Mucosa of rectum (tissue), 2 donors: Measurements from ENCODE around the gene SAMD4A.

Experiments
- H3K27ac ChIP-seq, 2 donors: one replicate each; pipeline ENCODE4 v1.7.0; 2013; ENCODE audit warnings: inconsistent platforms in 2 of 2, low read depth in 2 of 2, low read length in 2 of 2
- H3K27me3 ChIP-seq, 2 donors: one replicate each; pipeline ENCODE4 v1.7.0; 2013; ENCODE audit warnings: low read length in 2 of 2; ENCODE audit not compliant: control insufficient read depth in 2 of 2, insufficient read depth in 2 of 2
- H3K36me3 ChIP-seq, 2 donors: one replicate each; pipeline ENCODE4 v1.7.0; 2013; ENCODE audit warnings: low read length in 2 of 2; ENCODE audit not compliant: control insufficient read depth in 2 of 2, insufficient read depth in 2 of 2
- H3K4me1 ChIP-seq, 2 donors: one replicate each; pipeline ENCODE4 v1.7.0; 2013; ENCODE audit warnings: low read length in 2 of 2, mild to moderate bottlenecking in 1 of 2; ENCODE audit not compliant: control insufficient read depth in 2 of 2, insufficient read depth in 2 of 2
- H3K4me3 ChIP-seq, 2 donors: one replicate each; pipeline ENCODE4 v1.7.0; 2013; ENCODE audit warnings: low read length in 2 of 2
- H3K9ac ChIP-seq, 2 donors: one replicate each; pipeline ENCODE4 v1.7.0; 2013; ENCODE audit warnings: low read length in 2 of 2, low read depth in 1 of 2, mild to moderate bottlenecking in 1 of 2
- H3K9me3 ChIP-seq, 2 donors: one replicate each; pipeline ENCODE4 v1.7.0; 2013; ENCODE audit warnings: low read length in 2 of 2; ENCODE audit not compliant: control insufficient read depth in 2 of 2
- donor health status: healthy.
- donor health status: Normal muscosa, but diverticular disease.

The SAMD4A gene

GRCh38 chr14:54538055-54538454 is 28.9 kb upstream of the SAMD4A start:
- Histone ChIP-seq H3K9ac (no peak overlapping the region), H3K27ac (no peak overlapping the region)

GRCh38 chr14:54547583-54547982 is 19.3 kb upstream of the SAMD4A start:
- Histone ChIP-seq H3K27ac (no peak overlapping the region), H3K4me3 (no peak overlapping the region), H3K9me3 (no peaks in the 10 kb centered on the region), H3K4me1 (no peaks in the 10 kb centered on the region), H3K36me3 (no peaks in the 10 kb centered on the region), H3K27me3 (no peaks in the 10 kb centered on the region), H3K9ac (no peak overlapping the region)

More at GRCh38 chr14:54538055-54538454, 28.9 kb upstream of the SAMD4A start:
- Histone ChIP-seq H3K9me3 (no peaks in the 10 kb centered on the region), H3K4me3 (no peak overlapping the region), H3K4me1 (peaks cover 0 to 3% of the 10 kb centered on the region in 2 donors), H3K36me3 (peaks cover 3 to 4% of the 10 kb centered on the region in 2 donors), H3K27me3 (no peaks in the 10 kb centered on the region)

- Histone ChIP-seq H3K4me3 (no peak overlapping the region), H3K27me3 (no peaks in the 10 kb centered on the region), H3K9me3 (no peaks in the 10 kb centered on the region), H3K27ac (no peak overlapping the region), H3K36me3 (no peaks in the 10 kb centered on the region), H3K4me1 (no peaks in the 10 kb centered on the region), H3K9ac (no peak overlapping the region)
These were observed 18.4 kb upstream of the SAMD4A start for GRCh38 chr14:54548491-54548890.

- Histone ChIP-seq H3K27ac (no peak overlapping the region), H3K4me3 (no peak overlapping the region), H3K36me3 (no peaks in the 10 kb centered on the region), H3K4me1 (no peaks in the 10 kb centered on the region), H3K9ac (no peak overlapping the region), H3K9me3 (no peaks in the 10 kb centered on the region), H3K27me3 (no peaks in the 10 kb centered on the region)
These were observed 17.1 kb upstream of the SAMD4A start for GRCh38 chr14:54549862-54550261.

DNA sequence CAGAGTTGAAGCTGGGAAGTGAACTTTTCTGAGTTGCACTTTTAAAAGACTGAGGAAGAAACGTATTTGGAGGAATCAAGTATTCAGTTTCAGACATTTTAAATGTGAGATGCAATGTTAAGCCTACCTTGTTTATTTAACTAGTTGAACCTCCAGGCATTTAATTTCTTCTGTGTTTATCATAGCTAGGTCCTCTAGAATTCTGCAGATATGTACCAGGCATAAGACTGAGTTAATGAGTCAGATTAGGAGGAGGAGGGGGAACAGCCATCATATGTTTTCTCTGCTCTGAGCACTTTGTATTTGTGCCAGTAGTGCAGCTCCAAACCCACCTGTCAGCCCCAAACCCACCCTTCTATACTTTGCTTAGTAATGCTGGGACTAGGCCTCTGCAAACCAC is 16.4 kb upstream of the SAMD4A start:
- Histone ChIP-seq H3K27me3 (no peaks in the 10 kb centered on the region), H3K9me3 (no peaks in the 10 kb centered on the region), H3K27ac (no peak overlapping the region), H3K9ac (no peak overlapping the region), H3K4me1 (no peaks in the 10 kb centered on the region), H3K36me3 (no peaks in the 10 kb centered on the region), H3K4me3 (no peak overlapping the region)

DNA sequence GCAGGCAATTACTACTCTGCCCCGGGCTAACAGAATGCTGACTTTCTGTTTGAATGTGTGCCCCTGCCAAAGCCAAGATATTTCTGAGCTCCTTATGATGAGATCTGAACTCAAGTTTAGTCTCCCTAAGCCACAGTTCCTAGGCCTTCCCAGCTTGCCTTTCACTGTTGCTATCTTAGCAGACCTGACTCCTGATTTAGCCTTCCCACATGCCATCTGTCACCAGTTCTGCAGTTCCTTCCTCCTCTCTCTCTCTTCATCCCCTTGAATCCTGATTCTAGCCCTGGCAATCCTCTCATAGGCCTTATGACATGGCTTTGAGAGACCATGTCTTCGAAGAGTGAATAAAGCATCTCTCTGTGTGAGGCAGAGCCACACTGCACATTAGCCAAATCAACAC is 12.5 kb upstream of the SAMD4A start:
- no peak overlapping the region for H3K4me3 ChIP-seq
- no peaks in the 10 kb centered on the region for H3K27me3 ChIP-seq
- H3K9me3 ChIP-seq: no peaks in the 10 kb centered on the region
- H3K9ac ChIP-seq: no peak overlapping the region
- H3K36me3 ChIP-seq: no peaks in the 10 kb centered on the region
- no peak overlapping the region for H3K27ac ChIP-seq
- no peaks in the 10 kb centered on the region for H3K4me1 ChIP-seq

DNA sequence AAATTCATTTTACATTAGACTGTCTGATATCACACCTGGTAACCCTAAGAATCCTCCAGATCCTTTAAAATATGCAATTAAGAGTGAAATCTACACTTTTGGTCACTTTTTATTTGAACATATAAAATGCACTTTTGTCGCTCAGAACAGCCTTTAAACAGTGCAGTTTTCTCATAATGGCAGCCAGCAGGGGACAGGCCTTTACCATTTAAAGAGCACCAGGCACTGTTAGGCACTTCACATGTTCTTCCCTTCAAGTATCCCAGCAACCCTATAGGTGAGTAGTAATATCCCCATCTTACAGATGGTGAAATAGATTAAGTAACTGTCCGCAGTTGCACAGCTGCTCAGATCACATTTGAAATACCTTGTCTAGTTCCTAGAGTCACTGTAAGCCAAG is 11.3 kb upstream of the SAMD4A start:
- Histone ChIP-seq H3K36me3 (no peaks in the 10 kb centered on the region), H3K9ac (no peak overlapping the region), H3K4me1 (no peaks in the 10 kb centered on the region), H3K27me3 (no peaks in the 10 kb centered on the region), H3K9me3 (no peaks in the 10 kb centered on the region), H3K4me3 (no peak overlapping the region), H3K27ac (no peak overlapping the region)

DNA sequence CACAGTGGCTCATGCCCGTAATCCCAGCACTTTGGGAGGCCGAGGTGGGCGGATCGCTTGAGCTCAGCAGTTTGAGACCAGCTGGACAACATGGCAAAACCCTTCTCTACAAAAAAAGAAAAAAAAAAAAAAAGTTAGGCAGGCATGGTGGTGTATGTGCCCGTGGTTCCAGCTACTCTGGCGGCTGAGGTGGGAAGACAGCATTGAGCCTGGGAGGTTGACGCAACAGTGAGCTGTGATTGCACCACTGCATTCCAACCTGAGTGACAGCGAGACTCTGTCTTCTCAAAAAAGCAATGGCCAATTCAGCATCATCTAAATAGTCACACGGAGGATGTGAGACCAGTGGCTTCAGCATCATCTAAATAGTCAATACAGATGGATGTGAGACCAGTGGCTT is 10.4 kb upstream of the SAMD4A start:
- H3K9me3 ChIP-seq: no peaks in the 10 kb centered on the region
- no peak overlapping the region for H3K9ac ChIP-seq
- no peaks in the 10 kb centered on the region for H3K36me3 ChIP-seq
- no peak overlapping the region for H3K27ac ChIP-seq
- no peaks in the 10 kb centered on the region for H3K4me1 ChIP-seq
- no peaks in the 10 kb centered on the region for H3K27me3 ChIP-seq
- no peak overlapping the region for H3K4me3 ChIP-seq

DNA sequence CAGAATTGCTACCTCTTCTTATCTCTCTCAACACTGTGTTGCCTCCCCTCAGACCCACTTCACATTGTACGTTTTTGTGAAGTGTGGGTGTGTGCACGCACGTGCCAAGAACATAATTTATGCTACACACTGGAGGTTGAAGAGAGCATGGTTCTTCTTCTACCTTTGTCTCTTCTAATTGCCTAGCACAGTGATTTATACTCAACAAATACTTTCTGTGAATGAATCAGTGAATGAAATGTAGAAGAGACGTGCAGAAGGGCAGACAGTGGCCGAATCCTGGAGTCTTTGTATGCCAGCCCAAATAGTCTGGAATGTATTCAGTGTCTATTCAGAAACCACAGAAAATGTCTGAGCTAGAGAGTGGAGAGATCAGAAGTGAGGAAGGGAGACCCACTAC is 4.6 kb upstream of the SAMD4A start:
- no peaks in the 10 kb centered on the region for H3K36me3 ChIP-seq
- H3K27ac ChIP-seq: no peak overlapping the region
- no peak overlapping the region for H3K9ac ChIP-seq
- H3K27me3 ChIP-seq: no peaks in the 10 kb centered on the region
- H3K9me3 ChIP-seq: no peaks in the 10 kb centered on the region
- H3K4me1 ChIP-seq: peaks cover 9 to 13% of the 10 kb centered on the region in 2 donors
- H3K4me3 ChIP-seq: no peak overlapping the region

GRCh38 chr14:54564071-54564867 is 2.7 kb upstream of the SAMD4A start:
- peak overlapping the region; percentile 99 for H3K27ac ChIP-seq
- peak overlapping the region; percentile 87 to 99 for H3K9ac ChIP-seq

More at GRCh38 chr14:54564071-54564867, 2.7 kb upstream of the SAMD4A start:
- H3K36me3 ChIP-seq: no peaks in the 10 kb centered on the region
- H3K4me3 ChIP-seq: peak overlapping the region; percentile 80 to 88
- H3K27me3 ChIP-seq: no peaks in the 10 kb centered on the region
- H3K4me1 ChIP-seq: peaks cover 13 to 14% of the 10 kb centered on the region in 2 donors
- H3K9me3 ChIP-seq: no peaks in the 10 kb centered on the region
